GM12878 (cell line): ENCODE results near the gene PEX26. TPM values are rescaled to one million over a fixed set of nuclear protein-coding genes. Genes with fewer than 3 reads are reported as not detected.

ENCODE experiments used
- ATAC-seq: fragments of 200-7000 bp; cut with Tn5 transposase; 3 replicates; pipeline ENCODE4 v1.9.1; 2020; ENCODE audit warnings: mild to moderate bottlenecking, moderate library complexity
- BruUV-seq: library from RNA; stranded (reverse); fragments of 400-500 nt; replicated peaks from 2 replicates; lab custom pipeline; 2021; lab: Mats Ljungman, UMichigan
- CTCF ChIA-PET: fragments of 300-600 bp; sonication (Branson Sonifier 250); formaldehyde crosslinking; extraction: SDS; loops from one replicate; lab custom pipeline; 2021; ENCODE audit warnings: inconsistent platforms; lab: Yijun Ruan, JAX
- POLR2A ChIA-PET: fragments of 350-600 bp; formaldehyde crosslinking; extraction: SDS; loops from one replicate; lab custom pipeline; 2021; ENCODE audit warnings: inconsistent platforms; lab: Charles Lee
- RAD21 ChIA-PET: fragments of 300-600 bp; sonication (Branson Sonifier 250); formaldehyde crosslinking; loops from one replicate; lab custom pipeline; 2023; ENCODE audit warnings: antibody characterized with exemption; ENCODE audit not compliant: unreplicated experiment; lab: Charles Lee
- SMC1A ChIA-PET: fragments of 300-600 bp; sonication (Branson Sonifier 250); formaldehyde crosslinking; loops from one replicate; lab custom pipeline; 2023; ENCODE audit not compliant: unreplicated experiment, uncharacterized antibody; lab: Charles Lee
- DNase-seq: peaks from one replicate; pipeline ENCODE4 v3.0.0-alpha.2; 2011; ENCODE audit warnings: low read depth, low spot score
- FAIRE-seq: peaks from 3 replicates; lab custom pipeline; 2011; peaks lifted over from hg19 to GRCh38; lab: Jason Lieb, UNC
- H2AFZ ChIP-seq: 2 replicates; pipeline ENCODE4 v1.6.0; 2011; ENCODE audit warnings: low read depth, low read length, control low read depth; ENCODE audit not compliant: control insufficient read depth
- H3K27ac ChIP-seq: 2 replicates; pipeline ENCODE4 v1.5.1; 2011; ENCODE audit warnings: control low read depth; ENCODE audit not compliant: control insufficient read depth, insufficient read depth
- H3K27me3 ChIP-seq, 2 experiments: replicated peaks in 1 of 2; 2 replicates each; pipeline versions ENCODE4 v1.6.0 to v1.6.1; 2011; ENCODE audit warnings: low read length in 1 of 2; ENCODE audit not compliant: control insufficient read depth in 2 of 2, insufficient read depth in 2 of 2
- H3K36me3 ChIP-seq, 2 experiments: 2 replicates each; pipeline ENCODE4 v1.5.1; 2011; ENCODE audit warnings: low read length in 1 of 2; ENCODE audit not compliant: control insufficient read depth in 2 of 2, insufficient read depth in 2 of 2
- H3K4me1 ChIP-seq: 2 replicates; pipeline ENCODE4 v1.6.1; 2011; ENCODE audit warnings: mild to moderate bottlenecking, low read length, moderate library complexity, mixed read lengths; ENCODE audit not compliant: control insufficient read depth, insufficient read depth
- H3K4me2 ChIP-seq: 2 replicates; pipeline ENCODE4 v1.6.0; 2011; ENCODE audit warnings: control low read depth; ENCODE audit not compliant: control insufficient read depth, insufficient read depth
- H3K4me3 ChIP-seq: fragments of 200-600 bp; sonication (generic); 2 replicates; pipeline ENCODE4 v1.5.1; 2016
- H3K79me2 ChIP-seq: 2 replicates; pipeline ENCODE4 v1.6.0; 2011; ENCODE audit warnings: low read length; ENCODE audit not compliant: control insufficient read depth, insufficient read depth
- H3K9ac ChIP-seq: 2 replicates; pipeline ENCODE4 v1.8.0; 2011; ENCODE audit warnings: low read length, control low read depth, mixed read lengths; ENCODE audit not compliant: control insufficient read depth, insufficient read depth
- H3K9me3 ChIP-seq: replicated peaks from 3 replicates; pipeline ENCODE4 v1.5.1; 2011; ENCODE audit warnings: mild to moderate bottlenecking, low read length; ENCODE audit not compliant: control insufficient read depth, insufficient read depth
- H4K20me1 ChIP-seq: 2 replicates; pipeline ENCODE4 v1.6.0; 2011; ENCODE audit not compliant: control insufficient read depth, insufficient read depth
- CEBPB ChIP-seq, 2 experiments: fragments of 150-350 bp in 1 of 2; IDR thresholded peaks; 2 replicates each; pipeline ENCODE4 v1.6.1; 2012 to 2014; ENCODE audit warnings: low read depth in 2 of 2, low read length in 2 of 2, borderline replicate concordance in 1 of 2, inconsistent platforms in 1 of 2
- FOS ChIP-seq: IDR thresholded peaks from 3 replicates; pipeline ENCODE4 v1.6.1; 2011; ENCODE audit warnings: borderline replicate concordance; ENCODE audit not compliant: insufficient read length; ENCODE audit errors: extremely low read depth
- HDAC6 ChIP-seq: fragments of 200-600 bp; sonication (generic); IDR thresholded peaks from one replicate; pipeline ENCODE4 v1.8.0; 2017; ENCODE audit warnings: antibody characterized with exemption; ENCODE audit not compliant: unreplicated experiment
- IKZF1 ChIP-seq: fragments of 450-650 bp; conservative IDR thresholded peaks from 2 replicates; pipeline ENCODE4 v1.6.1; 2017; ENCODE audit warnings: antibody characterized with exemption, mild to moderate bottlenecking
- MLLT1 ChIP-seq: fragments of 450-650 bp; IDR thresholded peaks from 2 replicates; pipeline ENCODE4 v1.6.1; 2016; ENCODE audit warnings: mild to moderate bottlenecking
- NBN ChIP-seq: fragments of 450-650 bp; IDR thresholded peaks from 2 replicates; pipeline ENCODE4 v1.6.1; 2016
- NR2C2 ChIP-seq: IDR thresholded peaks from 2 replicates; pipeline ENCODE4 v1.6.1; 2011; ENCODE audit warnings: borderline replicate concordance, low read depth; ENCODE audit not compliant: control insufficient read depth, insufficient read length
- RUNX3 ChIP-seq: IDR thresholded peaks from 2 replicates; pipeline ENCODE4 v1.6.1; 2012; ENCODE audit warnings: low read length, inconsistent platforms
- SKIL ChIP-seq: fragments of 450-650 bp; IDR thresholded peaks from 2 replicates; pipeline ENCODE4 v1.6.1; 2017; ENCODE audit warnings: mild to moderate bottlenecking, low read depth, inconsistent platforms; ENCODE audit not compliant: poor library complexity, severe bottlenecking
- SP1 ChIP-seq: IDR thresholded peaks from one replicate; pipeline ENCODE4 v1.6.1; 2011; ENCODE audit warnings: low read depth, low read length
- USF1 ChIP-seq: IDR thresholded peaks from 2 replicates; pipeline ENCODE4 v1.6.1; 2011; ENCODE audit warnings: borderline replicate concordance, low read depth, mild to moderate bottlenecking, moderate library complexity, mixed read lengths, low read length; ENCODE audit not compliant: insufficient read depth; ENCODE audit errors: extremely low read length
- ZBTB4 ChIP-seq: fragments of 450-650 bp; formaldehyde crosslinking; IDR thresholded peaks from 2 replicates; pipeline ENCODE4 v1.4.0; 2022; ENCODE audit warnings: mild to moderate bottlenecking, moderate library complexity
- WGBS: methylation state at CpG from one replicate; pipeline ENCODE4 v1.1.6; 2016; ENCODE audit warnings: low lambda C conversion rate; ENCODE audit not compliant: insufficient replicate concordance, insufficient coverage; ENCODE audit errors: missing lambda C conversion rate; 5-methylcytosine and 5-hydroxymethylcytosine counted together
- in situ Hi-C: fragments of 300-500 bp; cut with MboI; formaldehyde crosslinking; loops from 9 replicates; pipeline ENCODE4 v1.14.3; 2018; ENCODE audit warnings: mixed read lengths
- intact Hi-C: fragments of 100-400 bp; cut with micrococcal nuclease; formaldehyde crosslinking; loops from one replicate; pipeline ENCODE4 v1.14.2; 2022; ENCODE audit not compliant: unreplicated experiment
- polyA plus RNA-seq, 11 experiments: library from polyadenylated mRNA; depleted of rRNA in 4 of 11; unstranded in 6 of 11; stranded (reverse) in 5 of 11; fragments of >200 nt; fragmentation: Nextera tagmentation in 4 of 11; fragmentation: Illumina TruSeq in 1 of 11; extraction: Ambion mirVana in 4 of 11; extraction: Trizol in 1 of 11; gene quantifications; 1 replicate in 1 of 11; 2 replicates in 10 of 11; pipeline versions ENCODE4 v1.2.1 to v1.2.3, GENCODE V29; 2011 to 2016; ENCODE audit warnings: inconsistent platforms in 2 of 11, missing spikeins in 2 of 11, low read depth in 1 of 11
- total RNA-seq, 4 experiments: library from RNA; depleted of rRNA in 3 of 4; stranded (reverse); fragments of >200 nt in 3 of 4; fragmentation: Illumina TruSeq in 1 of 4; extraction: Trizol in 1 of 4; gene quantifications; 2 replicates each; pipeline versions ENCODE4 v1.2.1 to v1.2.3, GENCODE V29; 2013 to 2021

The PEX26 gene
- total and polyA plus RNA-seq, 10 of the 15 experiments (the other 5 are each of a cell fraction or from before 2014, with no cell fraction given) = 0.79 to 50.8 (median 22.4) TPM

DNA sequence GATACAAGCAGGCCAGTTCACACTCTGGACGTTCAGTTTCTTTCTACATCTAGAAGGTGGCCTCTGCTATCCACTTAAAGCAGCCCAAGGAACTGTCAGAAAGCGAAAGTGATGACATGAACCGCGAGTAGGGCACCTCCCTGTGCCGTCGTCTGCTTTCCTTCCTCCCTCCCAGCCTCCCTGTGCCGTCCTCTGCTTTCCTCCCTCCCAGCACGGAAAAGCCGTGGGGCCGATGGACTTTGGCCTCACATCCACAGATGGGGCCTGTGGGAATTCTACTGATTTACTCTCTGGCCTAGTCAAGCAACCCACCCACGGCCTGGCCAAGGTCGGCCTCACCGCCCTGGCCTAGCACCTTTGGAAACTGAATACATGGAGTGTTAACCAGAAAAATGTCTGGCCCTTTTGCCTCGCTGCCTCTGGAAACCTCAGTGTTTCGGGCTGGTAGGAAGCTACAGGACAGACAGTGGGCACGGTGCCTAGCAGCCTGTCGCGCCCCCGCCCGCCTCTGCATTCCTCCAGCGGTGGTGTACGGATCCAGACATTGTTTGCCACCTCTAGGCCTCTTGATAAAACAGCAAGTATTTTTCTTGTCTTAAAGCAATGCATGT is 14.2 kb downstream of the PEX26 start:
- ChIA-PET CTCF (interaction anchor here (1.3 to 4.6 kb wide), 3 partner anchors 13 to 22 kb away, joined by 3 to 22 read pairs (median 6); partner anchors contain the start of gene PEX26), RAD21 (interaction anchor here (1.2 to 2.0 kb wide), 2 partner anchors 13 to 20 kb away, joined by 4 to 6 read pairs; no protein-coding TSS in a partner anchor), SMC1A (interaction anchor here (1.1 to 6.8 kb wide), 4 partner anchors 8 to 20 kb away, joined by 4 to 69 read pairs (median 5); partner anchors contain the start of gene PEX26), POLR2A (interaction anchor here (0.6 to 1.5 kb wide), 5 partner anchors 12 to 30 kb away, joined by 3 to 4 read pairs (median 3); partner anchors contain the start of gene TUBA8)
- H3K36me3 ChIP-seq = peaks cover 16 to 20% of the 10 kb centered on the region in 2 experiments; a peak in 3 of 4 replicates
- H3K27ac ChIP-seq = peak overlapping the region; percentile 90
- ATAC-seq = peak; percentile 64
- WGBS = 51% methylated on average over 22 of the region's 22 CpGs
- H4K20me1 ChIP-seq = no peaks in the 10 kb centered on the region
- H3K9ac ChIP-seq = peak overlapping the region; percentile 64
- intact Hi-C loops = no loop called here
- peaks cover 53% of the 10 kb centered on the region for H3K4me1 ChIP-seq
- H3K79me2 ChIP-seq = peaks cover 1% of the 10 kb centered on the region
- no peaks in the 10 kb centered on the region for H3K27me3 ChIP-seq
- H2AFZ ChIP-seq = no peak overlapping the region; the same call in 1 of the 2 replicates
- no TSS peak for BruUV-seq
- DNase-seq = no peak
- H3K9me3 ChIP-seq = no peaks in the 10 kb centered on the region; the same call in 2 of the 3 replicates
- H3K4me2 ChIP-seq = peak overlapping the region; percentile 72
- peak overlapping the region; percentile 47; the same call in 1 of the 2 replicates for H3K4me3 ChIP-seq
- in situ Hi-C loops = no loop called here
- FAIRE-seq = no peak
- TF ChIP-seq NR2C2 (no peak), USF1 (no peak), SKIL (no peak), SP1 (no peak), RUNX3 (peak; percentile 13; the same call in 1 of the 2 replicates), NBN (no peak), HDAC6 (no peak), MLLT1 (0 out of 2 replicates have a peak, but pooled peaks have one; percentile 30), ZBTB4 (CRISPR knock-in tag) (no peak), CEBPB (IDR thresholded peaks at IDR 0.05; ENCODE audit: borderline replicate concordance in 1 of 2, low read depth in 2 of 2, low read length in 2 of 2) (no peak), IKZF1 (peak; percentile 51; the same call in 1 of the 2 replicates), FOS (no peak)
